WERI-Rb-1 (cell line): Measurements from ENCODE around the gene ZNF846.
"Not testable (repeated sequence)": the region's sequence is repeated elsewhere in the genome, so short reads cannot be mapped to it uniquely, and the experiment has no call there.

Experiments used
- DNase-seq: peaks from one replicate; pipeline ENCODE4 v3.0.0-alpha.2; 2020
- H3K27ac ChIP-seq: fragments of 250-450 bp; sonication (Bioruptor Pico); 2 replicates; pipeline ENCODE4 v1.5.1; 2020; ENCODE audit warnings: mild to moderate bottlenecking, moderate library complexity
- H3K27me3 ChIP-seq: fragments of 250-450 bp; sonication (Bioruptor Pico); 2 replicates; pipeline ENCODE4 v1.5.1; 2021; ENCODE audit warnings: mild to moderate bottlenecking, low read depth, moderate library complexity; ENCODE audit not compliant: insufficient read depth, severe bottlenecking
- H3K36me3 ChIP-seq: fragments of 250-450 bp; sonication (Bioruptor Pico); 2 replicates; pipeline ENCODE4 v1.5.1; 2020; ENCODE audit warnings: mild to moderate bottlenecking, moderate library complexity
- H3K4me3 ChIP-seq: 2 replicates; pipeline ENCODE4 v1.5.1; 2011; ENCODE audit warnings: low read depth, mild to moderate bottlenecking, control low read depth, low read length
- H3K9me3 ChIP-seq: fragments of 250-450 bp; sonication (Bioruptor Pico); 2 replicates; pipeline ENCODE4 v1.5.1; 2021; ENCODE audit warnings: mild to moderate bottlenecking, moderate library complexity; ENCODE audit not compliant: severe bottlenecking
- TF ChIP-seq, protein P1 (sequence below): IDR thresholded peaks from 2 replicates; pipeline ENCODE4 v1.5.1; 2011; ENCODE audit warnings: low read depth, mild to moderate bottlenecking, control low read depth, inconsistent platforms, low read length

ZNF846 gene

GRCh38 chr19:9752701-9753443, 15.7 kb downstream of the ZNF846 start:
- H3K36me3 ChIP-seq, result peaks cover 10% of the 10 kb centered on the region
- no peaks in the 10 kb centered on the region for H3K27me3 ChIP-seq
- no peak for DNase-seq
- peaks cover 8% of the 10 kb centered on the region for H3K9me3 ChIP-seq
- TF ChIP-seq, protein P1, sequence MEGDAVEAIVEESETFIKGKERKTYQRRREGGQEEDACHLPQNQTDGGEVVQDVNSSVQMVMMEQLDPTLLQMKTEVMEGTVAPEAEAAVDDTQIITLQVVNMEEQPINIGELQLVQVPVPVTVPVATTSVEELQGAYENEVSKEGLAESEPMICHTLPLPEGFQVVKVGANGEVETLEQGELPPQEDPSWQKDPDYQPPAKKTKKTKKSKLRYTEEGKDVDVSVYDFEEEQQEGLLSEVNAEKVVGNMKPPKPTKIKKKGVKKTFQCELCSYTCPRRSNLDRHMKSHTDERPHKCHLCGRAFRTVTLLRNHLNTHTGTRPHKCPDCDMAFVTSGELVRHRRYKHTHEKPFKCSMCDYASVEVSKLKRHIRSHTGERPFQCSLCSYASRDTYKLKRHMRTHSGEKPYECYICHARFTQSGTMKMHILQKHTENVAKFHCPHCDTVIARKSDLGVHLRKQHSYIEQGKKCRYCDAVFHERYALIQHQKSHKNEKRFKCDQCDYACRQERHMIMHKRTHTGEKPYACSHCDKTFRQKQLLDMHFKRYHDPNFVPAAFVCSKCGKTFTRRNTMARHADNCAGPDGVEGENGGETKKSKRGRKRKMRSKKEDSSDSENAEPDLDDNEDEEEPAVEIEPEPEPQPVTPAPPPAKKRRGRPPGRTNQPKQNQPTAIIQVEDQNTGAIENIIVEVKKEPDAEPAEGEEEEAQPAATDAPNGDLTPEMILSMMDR, result no peak
- H3K4me3 ChIP-seq, result no peak overlapping the region
- H3K27ac ChIP-seq, result no peak overlapping the region

DNA sequence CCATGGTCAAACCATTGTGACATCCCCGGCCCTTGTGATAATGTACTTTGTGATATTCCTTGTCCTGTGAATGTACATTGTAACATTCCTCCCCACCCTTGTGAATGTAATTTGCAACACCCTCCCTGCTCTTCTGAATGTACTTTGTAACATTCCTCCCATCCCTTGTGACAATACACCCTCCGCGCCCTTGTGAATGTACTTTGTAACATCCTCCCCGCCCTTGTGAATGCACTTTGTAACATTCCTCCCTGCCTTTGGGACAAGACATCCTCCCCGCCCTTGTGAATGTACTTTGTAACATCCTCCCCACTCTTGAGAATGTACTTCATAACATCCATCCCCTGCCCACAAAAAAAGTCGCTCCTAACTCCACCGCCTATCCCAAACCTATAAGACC, 17.1 kb downstream of the ZNF846 start:
- Histone ChIP-seq H3K4me3 (no peak overlapping the region), H3K27me3 (no peaks in the 10 kb centered on the region), H3K27ac (no peak overlapping the region), H3K36me3 (0 out of 2 replicates have a peak, but pooled peaks cover 2% of the 10 kb centered on the region), H3K9me3 (no peaks in the 10 kb centered on the region)
- TF ChIP-seq, protein P1, result no peak
- no peak for DNase-seq

DNA sequence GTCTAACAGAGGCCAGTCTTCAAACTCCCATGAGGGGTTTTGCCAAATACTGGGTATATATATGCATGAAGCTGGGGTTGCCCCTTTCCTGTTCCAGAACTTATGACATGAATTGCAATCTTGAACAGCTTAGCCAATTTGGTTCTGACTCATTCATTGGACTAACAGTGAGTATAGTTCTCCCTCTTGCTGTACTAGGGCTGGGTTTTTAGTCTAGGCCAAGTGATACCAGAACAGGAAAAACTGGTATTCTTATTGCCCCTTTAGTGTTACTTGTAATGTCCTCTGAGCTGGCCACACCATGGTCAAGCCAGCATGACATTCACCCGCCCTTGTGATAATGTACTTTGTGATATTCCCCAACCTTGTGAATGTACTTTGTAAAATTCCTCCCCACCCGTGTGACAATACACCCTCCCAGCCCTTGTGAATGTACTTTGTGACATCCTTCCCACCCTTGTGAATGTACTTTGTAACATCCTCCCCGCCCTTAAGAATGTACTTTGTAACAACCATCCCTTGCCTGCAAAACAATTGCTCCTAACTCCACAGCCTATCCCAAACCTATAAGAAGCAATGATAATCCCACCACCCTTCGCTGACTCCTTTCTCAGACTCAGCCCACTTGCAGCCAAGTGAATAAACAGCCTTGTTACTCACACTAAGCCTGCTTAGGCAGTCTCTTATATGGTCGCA, 26.9 kb downstream of the ZNF846 start:
- Histone ChIP-seq H3K36me3 (no peaks in the 10 kb centered on the region), H3K4me3 (no peak overlapping the region), H3K27me3 (no peaks in the 10 kb centered on the region), H3K9me3 (no peaks in the 10 kb centered on the region), H3K27ac (no peak overlapping the region)
- TF ChIP-seq, protein P1, result no peak
- DNase-seq, result no peak

- H3K36me3 ChIP-seq, result no peaks in the 10 kb centered on the region
- H3K9me3 ChIP-seq, result peaks cover 5% of the 10 kb centered on the region
- no peak overlapping the region for H3K4me3 ChIP-seq
- DNase-seq, result no peak
- H3K27me3 ChIP-seq, result no peaks in the 10 kb centered on the region
- TF ChIP-seq, protein P1, result no peak
- H3K27ac ChIP-seq, result no peak overlapping the region
Measured at GRCh38 chr19:9735986-9736385, 32.6 kb downstream of the ZNF846 start.

- H3K27me3 ChIP-seq, DNase-seq, H3K9me3 ChIP-seq, H3K4me3 ChIP-seq, H3K36me3 ChIP-seq, H3K27ac ChIP-seq: not testable (repeated sequence)
Measured at GRCh38 chr19:9730056-9730455, 38.5 kb downstream of the ZNF846 start.

- H3K27me3 ChIP-seq, result no peaks in the 10 kb centered on the region
- H3K4me3 ChIP-seq, result no peak overlapping the region
- H3K27ac ChIP-seq, result no peak overlapping the region
- TF ChIP-seq, protein P1, result no peak
- H3K36me3 ChIP-seq, result peaks cover under 1% of the 10 kb centered on the region; the same call in 1 of the 2 replicates
- DNase-seq, result no peak
- peaks cover 7% of the 10 kb centered on the region for H3K9me3 ChIP-seq
Measured at GRCh38 chr19:9729162-9729561, 39.4 kb downstream of the ZNF846 start.
